Stimulated activated CD8-positive, alpha-beta memory T cell treated with anti-CD3 and anti-CD28 coated beads, Interleukin-2, amount 100 ng/mL, for 48 hours (primary cell): ENCODE measurements around the gene ERG.

Experiments used
- DNase-seq, 2 donors: peaks; one replicate each; pipeline ENCODE4 v3.0.0-alpha.2; 2020; ENCODE audit warnings: low read depth in 2 of 2

The ERG gene

DNA sequence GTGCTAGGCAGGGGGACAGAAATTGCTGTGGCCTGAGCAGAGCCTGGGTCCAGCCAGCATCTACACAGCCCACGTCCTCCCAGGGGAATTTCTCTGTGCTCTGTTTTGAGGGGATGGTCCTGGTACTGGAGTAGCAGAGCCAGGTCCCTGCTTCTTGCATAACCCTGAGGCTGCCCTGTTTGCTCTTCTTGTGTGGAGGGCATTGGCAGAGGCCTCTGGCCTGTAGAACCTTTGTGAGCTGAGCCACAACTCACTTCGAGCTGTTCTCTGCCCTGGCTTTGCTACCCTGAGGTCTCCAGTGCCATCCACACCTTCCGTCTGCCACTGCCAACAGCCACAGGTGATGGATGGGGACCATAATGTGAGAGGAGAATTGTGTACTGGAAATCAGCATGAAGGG lies 139.6 kb downstream of the ERG start:
- DNase-seq = no peak

GRCh38 chr21:38358098-38358497 lies 140.2 kb downstream of the ERG start:
- no peak for DNase-seq

DNA sequence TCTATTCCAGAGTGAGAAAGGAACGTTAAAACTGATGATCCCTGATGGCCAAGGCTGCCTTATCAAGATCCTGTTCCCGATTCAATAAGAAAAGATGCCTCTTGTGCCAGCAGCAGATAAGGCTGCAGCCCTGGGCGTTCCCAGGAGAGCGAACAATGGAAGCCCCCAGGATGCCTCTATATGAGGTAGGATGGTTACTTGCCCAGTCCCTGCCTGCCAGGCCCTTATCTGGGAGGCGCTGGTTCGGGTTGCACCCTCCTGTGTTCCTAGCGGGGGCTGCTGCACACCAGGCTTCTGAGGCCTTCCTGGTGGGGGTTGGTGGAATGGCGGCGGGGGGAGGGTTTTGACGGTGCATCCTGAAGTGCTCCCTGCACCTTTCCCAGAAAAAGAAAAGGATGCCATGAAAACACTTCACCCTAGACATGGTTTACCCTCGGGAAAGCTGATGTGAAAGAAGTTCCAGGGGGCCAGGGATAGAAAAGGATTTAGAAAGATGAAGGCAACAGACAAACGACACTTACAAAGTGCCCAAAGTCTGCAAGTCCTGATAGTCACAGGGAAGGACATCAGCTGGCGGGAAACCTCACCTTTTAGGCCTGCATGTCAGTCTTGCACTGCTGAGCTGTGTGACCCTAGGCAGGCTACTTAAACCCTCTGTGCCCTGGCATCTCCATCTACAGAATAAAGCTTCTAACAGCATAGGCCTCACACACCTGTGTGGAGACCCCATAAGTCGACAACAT lies 141.2 kb downstream of the ERG start:
- no peak for DNase-seq

- DNase-seq = peak; percentile 53 to 63
Observed at GRCh38 chr21:38355992-38356781, 142.1 kb downstream of the ERG start.

DNA sequence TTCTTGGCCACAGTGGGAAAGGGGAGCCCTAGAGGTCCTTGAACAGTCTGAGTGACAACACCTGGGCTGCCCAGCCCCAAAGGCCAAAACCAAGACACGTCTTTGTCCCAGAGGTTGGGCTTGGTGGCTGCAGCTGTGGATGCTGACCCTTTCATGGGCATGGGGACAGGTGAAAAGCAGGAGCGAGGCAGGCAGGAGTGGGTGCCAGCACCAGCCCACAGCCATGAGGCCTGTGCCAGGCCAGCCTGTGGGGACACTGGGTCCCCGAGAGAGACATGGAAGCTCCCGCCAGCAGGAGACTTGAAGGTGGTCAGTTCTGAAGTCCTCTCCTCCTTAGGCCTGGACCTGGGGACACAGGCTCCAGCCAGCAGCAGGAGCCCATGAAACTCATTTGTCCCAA lies 142.9 kb downstream of the ERG start:
- no peak for DNase-seq

DNA sequence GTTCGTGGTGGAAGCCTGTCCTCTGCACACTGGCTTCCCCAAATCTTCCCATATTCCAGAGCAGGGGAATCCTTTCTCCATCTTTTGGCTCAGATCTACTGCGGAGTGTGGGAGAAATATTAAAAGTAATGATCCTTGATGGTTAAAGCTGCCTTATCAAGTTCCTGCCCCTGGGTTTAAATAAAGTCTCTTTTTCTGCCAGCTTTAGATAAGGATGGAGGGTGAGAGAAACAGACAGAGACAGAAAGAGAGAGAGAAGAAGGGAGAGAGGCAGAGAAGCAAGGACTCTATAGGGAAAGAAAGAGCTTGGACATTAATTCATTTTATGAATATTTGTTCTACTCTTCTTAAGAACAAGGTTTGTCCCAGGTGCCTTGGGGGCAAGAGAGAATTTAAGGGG lies 143.5 kb downstream of the ERG start:
- DNase-seq = no peak

DNA sequence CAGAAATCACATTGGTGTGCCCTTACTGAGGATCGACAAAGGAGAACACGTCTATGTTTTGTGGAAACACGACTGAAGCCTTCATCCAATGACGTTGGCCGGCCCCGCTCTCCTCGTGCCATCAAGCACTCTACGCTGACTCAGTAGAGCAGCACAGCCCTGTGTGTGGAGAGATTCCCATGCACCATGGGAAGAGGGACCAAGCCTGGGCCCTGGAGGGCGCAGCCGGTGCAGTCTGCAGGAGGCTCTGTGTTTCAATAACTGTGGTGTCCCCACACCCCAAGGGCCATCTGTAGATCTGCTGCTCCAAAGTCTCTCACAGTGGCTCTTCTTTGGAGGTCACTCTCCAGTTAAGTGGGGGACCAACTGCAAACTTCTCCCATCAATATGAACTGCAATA lies 144.0 kb downstream of the ERG start:
- no peak for DNase-seq

DNA sequence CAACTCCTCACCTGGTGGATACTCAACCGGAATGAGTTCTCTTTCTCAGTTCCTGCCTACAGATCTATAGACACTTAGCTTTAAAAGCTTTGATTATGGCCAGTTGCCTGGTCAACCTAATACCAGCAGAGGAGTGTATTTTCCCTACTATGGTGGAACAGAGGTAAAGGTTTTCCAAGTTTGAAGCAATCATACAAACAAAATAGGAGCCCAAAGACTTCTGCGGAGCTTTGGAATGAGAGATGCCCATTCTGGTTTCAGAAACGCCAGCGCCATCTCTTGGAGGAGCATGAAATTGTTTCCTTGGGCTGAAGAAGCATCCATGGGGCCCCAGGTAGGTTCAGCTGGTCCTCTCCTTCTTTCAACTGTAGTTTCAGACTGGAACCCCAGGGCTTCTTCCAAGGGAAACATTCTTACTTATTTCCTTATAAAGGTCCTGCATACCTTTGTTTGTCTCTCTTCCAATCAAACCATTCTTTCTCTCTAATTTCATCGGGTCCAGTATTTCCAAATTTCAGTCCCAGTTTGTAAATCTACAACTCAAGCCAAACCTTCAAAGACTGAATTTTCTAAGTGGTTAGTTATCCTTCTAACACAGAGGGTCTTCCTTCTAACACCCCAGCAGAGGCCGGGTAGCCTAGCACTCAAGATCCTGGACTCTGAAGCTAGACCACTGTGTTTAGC lies 145.6 kb downstream of the ERG start:
- peak; percentile 16 to 19 for DNase-seq

GRCh38 chr21:38351961-38352521 lies 146.2 kb downstream of the ERG start:
- no peak for DNase-seq

DNA sequence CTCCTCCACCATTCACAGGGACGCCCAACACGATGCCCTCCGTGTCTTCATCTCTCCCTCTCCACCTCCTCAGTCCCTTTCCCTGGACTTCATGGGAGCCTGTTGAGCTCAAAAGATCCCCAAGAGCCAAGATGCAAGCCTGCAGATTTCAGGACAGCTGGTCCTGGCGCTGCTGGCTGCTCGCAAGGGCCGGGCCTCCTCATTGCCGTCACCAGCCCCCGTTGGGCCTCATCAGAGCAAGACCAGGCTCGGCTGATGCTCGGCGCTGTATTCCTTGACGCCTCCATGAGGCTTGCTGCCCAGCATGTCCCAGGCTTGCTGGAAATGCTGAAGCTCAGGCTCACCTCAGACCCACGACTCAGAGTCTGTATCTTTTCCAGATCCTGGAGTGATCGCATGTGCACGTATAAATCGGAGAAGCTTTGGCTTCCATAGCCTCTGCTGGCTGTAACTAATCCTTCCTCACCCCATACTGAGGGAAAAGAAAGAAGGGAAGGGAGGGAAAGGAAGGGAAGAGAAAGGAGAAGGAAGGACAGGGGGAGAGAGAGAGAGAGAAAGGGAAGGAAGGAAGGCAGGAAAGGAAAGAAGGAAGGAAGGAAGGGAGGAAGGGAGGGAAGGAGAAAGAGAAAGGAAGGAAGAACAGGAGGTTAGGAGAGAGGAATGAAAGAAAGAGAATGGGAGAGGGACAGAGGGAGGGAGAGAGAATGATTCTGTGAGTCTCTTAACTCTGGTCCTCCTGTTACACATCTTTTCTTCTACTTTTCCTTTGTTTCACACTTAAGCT lies 146.9 kb downstream of the ERG start:
- no peak for DNase-seq

DNA sequence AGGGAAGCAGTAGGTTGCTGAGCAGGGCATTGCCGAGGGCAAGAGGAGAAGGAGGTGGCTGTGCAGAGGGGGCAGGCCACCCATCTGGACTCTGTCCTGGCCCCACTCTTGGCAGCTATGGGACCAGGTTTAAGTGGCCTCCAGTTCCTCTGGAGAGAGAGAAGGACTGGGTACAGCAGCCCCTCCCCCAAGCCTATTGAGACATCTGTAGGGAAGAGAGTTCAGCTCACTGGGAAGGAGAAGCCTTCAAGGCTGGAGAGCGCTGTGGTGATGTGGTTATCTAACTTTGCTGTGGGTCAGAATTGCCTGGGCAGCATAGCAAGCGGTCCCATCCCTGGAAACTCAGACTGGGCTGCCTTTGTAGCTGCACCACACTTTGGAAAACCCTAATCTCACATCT lies 147.6 kb downstream of the ERG start:
- no peak for DNase-seq

- DNase-seq = no peak
Observed at GRCh38 chr21:38349977-38350376, 148.3 kb downstream of the ERG start.

DNA sequence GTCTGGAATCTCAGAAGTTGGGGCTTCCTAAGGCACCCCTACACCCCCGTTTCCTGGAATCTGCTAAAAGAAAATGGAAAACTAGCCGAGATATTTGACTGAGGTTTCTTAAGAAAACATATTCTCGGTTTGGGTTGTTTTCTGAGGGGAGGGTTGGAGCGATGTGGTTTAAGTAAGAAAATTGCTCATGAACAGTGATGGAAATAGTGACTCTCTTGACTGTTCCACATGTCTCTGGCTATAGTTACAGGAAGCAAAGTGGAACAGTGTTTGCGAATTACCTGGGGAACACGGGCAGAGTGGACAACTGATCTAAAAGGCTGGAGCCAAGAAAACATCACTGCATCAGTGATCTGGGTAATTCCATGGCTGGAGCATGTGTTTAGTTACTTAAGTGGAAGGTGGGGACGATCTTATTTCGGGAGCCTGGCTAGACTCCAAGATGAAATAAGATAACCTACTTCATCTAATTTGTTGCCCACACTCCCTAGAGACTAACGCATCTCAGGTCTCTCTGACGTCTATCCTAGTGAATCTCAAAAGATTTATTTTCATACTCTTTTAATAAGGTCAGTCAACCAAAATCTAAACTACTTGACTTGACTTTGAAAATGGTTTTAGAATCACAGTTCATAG lies 149.0 kb downstream of the ERG start:
- no peak for DNase-seq

DNA sequence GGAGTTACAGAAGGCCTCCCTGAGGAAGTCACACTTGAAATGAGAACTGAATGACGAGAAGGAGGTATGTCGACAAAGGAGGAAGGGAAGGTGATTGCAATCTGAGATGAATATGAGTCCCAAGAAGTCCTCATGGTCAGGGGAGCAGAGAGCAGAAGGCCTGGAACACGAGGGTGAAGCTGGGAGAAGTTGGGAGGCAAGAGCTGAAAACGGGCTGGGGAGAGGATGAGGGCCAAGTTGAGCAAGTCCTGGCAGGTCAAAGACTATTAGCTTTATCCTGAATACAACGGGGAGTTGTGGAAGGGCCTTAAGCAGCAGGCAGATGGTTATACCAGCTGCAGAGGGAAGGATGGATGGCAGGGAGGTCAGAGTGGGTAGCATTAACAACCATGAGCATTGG lies 152.0 kb downstream of the ERG start:
- no peak for DNase-seq

GRCh38 chr21:38343691-38344090 lies 154.6 kb downstream of the ERG start:
- no peak for DNase-seq

- no peak for DNase-seq
Observed at GRCh38 chr21:38342739-38343138, 155.5 kb downstream of the ERG start.

GRCh38 chr21:38341546-38342012 lies 156.7 kb downstream of the ERG start:
- no peak for DNase-seq

DNA sequence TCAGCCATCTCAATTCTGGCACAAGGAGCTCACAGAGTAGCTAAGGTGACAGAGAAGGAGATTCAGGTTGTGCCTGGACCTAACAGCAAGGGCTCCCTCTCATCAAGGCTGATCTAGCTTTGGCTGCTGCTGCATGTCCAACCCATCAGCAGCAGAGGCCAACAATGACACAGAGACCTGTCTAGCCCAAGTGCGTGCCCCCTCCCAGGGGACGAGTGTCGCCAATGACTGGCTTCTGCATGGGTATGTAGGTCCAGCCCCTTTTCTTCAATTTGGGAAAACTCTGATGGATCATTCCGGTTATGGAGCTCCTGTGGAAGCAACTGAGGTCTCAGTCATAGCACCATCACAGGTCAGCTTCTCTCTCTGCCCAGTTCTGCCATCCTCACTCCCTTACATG lies 158.1 kb downstream of the ERG start:
- no peak for DNase-seq

DNA sequence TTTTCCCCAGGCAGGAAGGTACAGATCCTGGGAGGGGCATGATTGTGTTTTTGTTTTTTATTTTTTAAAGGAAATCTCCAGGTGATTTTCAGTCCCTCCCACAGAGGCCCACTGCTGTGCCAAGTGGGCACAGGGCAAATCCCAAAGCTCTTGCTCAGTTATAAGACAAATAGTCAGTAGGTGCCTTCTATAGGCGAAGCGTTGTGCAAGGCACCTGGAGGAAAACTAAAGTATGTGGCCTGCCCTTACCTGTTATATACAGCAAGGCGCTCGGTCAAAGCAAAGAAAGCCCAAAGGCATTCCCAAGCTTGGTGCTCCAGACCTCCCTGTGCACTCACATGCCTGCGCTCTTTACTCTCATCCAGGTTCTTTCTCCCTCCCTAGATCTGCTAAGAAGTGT lies 160.5 kb downstream of the ERG start:
- DNase-seq = no peak

- DNase-seq = no peak
Observed at GRCh38 chr21:38334866-38335265, 163.4 kb downstream of the ERG start.
